Transverse colon (tissue), 4 donors: Measurements from ENCODE around the gene KRT13. TPM values are rescaled to one million over a fixed set of nuclear protein-coding genes. Genes with fewer than 3 reads are reported as not detected.
"Not testable (repeated sequence)": the region's sequence is repeated elsewhere in the genome, so short reads cannot be mapped to it uniquely, and the experiment has no call there.

ENCODE experiments used
- DNase-seq: peaks from one replicate; pipeline ENCODE4 v3.0.0-alpha.2; 2019
- H3K27ac ChIP-seq, 4 donors: fragments of 200-600 bp; sonication (generic); 2 replicates each; pipeline ENCODE4 v1.5.1; 2016 to 2018; ENCODE audit warnings: inconsistent platforms in 4 of 4
- H3K27me3 ChIP-seq: fragments of 200-600 bp; sonication (generic); 2 replicates; pipeline ENCODE4 v1.5.1; 2017; ENCODE audit warnings: inconsistent platforms
- H3K36me3 ChIP-seq, 4 donors: fragments of 200-600 bp; sonication (generic); 2 replicates each; pipeline ENCODE4 v1.5.1; 2017 to 2019; ENCODE audit warnings: inconsistent platforms in 4 of 4
- H3K4me1 ChIP-seq, 4 donors: fragments of 200-600 bp; sonication (generic); 2 replicates each; pipeline ENCODE4 v1.5.1; 2017 to 2020; ENCODE audit warnings: inconsistent platforms in 4 of 4
- H3K4me3 ChIP-seq, 4 donors: fragments of 200-600 bp; sonication (generic); 1 replicate in 1 of 4; 2 replicates in 3 of 4; pipeline versions ENCODE4 v1.5.1 to v1.6.1; 2017 to 2019; ENCODE audit warnings: inconsistent platforms in 4 of 4
- H3K9me3 ChIP-seq, 2 donors: fragments of 200-600 bp; sonication (generic); 2 replicates each; pipeline ENCODE4 v1.5.1; 2017 to 2019; ENCODE audit warnings: inconsistent platforms in 2 of 2
- CTCF ChIP-seq, 5 experiments: fragments of 200-600 bp in 3 of 5; fragments of 450-650 bp in 2 of 5; sonication (generic) in 3 of 5; IDR thresholded peaks; 1 replicate in 2 of 5; 2 replicates in 3 of 5; pipeline ENCODE4 v1.5.1; 2016 to 2017; ENCODE audit warnings: antibody characterized with exemption in 5 of 5, inconsistent platforms in 3 of 5, mild to moderate bottlenecking in 2 of 5, moderate library complexity in 1 of 5
- EP300 ChIP-seq: sonication (generic); formaldehyde crosslinking; IDR thresholded peaks from one replicate; pipeline ENCODE4 v1.6.1; 2017; ENCODE audit warnings: antibody characterized with exemption, low read depth
- POLR2A ChIP-seq: fragments of 450-650 bp; IDR thresholded peaks from one replicate; pipeline ENCODE4 v1.6.1; 2016; ENCODE audit warnings: antibody characterized with exemption, mild to moderate bottlenecking, moderate library complexity
- POLR2AphosphoS5 ChIP-seq, 3 donors: sonication (generic); formaldehyde crosslinking; IDR thresholded peaks; one replicate each; pipeline ENCODE4 v1.6.1; 2016; ENCODE audit warnings: antibody characterized with exemption in 3 of 3
- WGBS, 2 donors: methylation state at CpG; one replicate each; pipeline ENCODE4 v1.1.5; 2018; ENCODE audit warnings: low coverage in 1 of 2; 5-methylcytosine and 5-hydroxymethylcytosine counted together
- in situ Hi-C, 4 donors: fragments of 200-750 bp; cut with MboI; loops; one replicate each; pipeline versions ENCODE4 v1.15.0 to v1.15.1; 2017; ENCODE audit warnings: low sequenced_read_pairs in 3 of 4, low pct_ligation_motif_present in 1 of 4, low pct_unique_long_range_greater_than_20kb in 1 of 4
- intact Hi-C: fragments of 100-400 bp; cut with DNase I; formaldehyde crosslinking; loops from one replicate; pipeline ENCODE4 v1.15.1; 2023; ENCODE audit warnings: low total_unique reads
- total RNA-seq, 4 donors: library from RNA; depleted of rRNA; stranded (reverse); fragments of >200 nt; gene quantifications; one replicate each; pipeline ENCODE4 v1.1.0, GENCODE V29; 2016

The KRT13 gene
- total RNA-seq, 4 donors from 2014 or later, result 0.27 TPM; not detected in 3

DNA sequence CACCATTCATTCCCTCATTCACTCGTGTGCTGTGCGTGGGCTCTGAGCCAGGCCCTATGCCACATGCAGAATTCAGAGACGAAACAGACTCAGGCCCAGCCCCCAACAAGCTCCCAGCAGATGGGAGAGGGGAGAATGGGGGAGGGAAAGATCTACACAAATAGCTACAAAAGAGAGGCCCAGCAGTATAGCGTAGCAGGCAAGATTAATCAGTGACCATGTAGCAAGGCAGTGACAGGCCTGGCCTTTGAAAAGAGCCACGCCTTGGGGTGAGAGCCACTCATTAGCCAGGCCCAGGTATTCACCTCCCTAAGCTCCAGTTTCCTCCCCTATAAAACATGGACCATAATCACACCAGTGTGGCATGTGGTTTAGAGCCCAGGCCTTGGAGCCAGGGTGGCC is 39.1 kb upstream of the KRT13 start:
- Histone ChIP-seq H3K9me3 (no peaks in the 10 kb centered on the region), H3K36me3 (no peaks in the 10 kb centered on the region), H3K27me3 (no peaks in the 10 kb centered on the region), H3K27ac (peak overlapping the region; percentile 61 to 75 (median 70)), H3K4me1 (peaks cover 5 to 53% (median 39%) of the 10 kb centered on the region in 4 donors), H3K4me3 (no peak overlapping the region)
- WGBS, 2 donors, result 0 to 32% methylated on average over 1 to 5 of the region's 5 CpGs
- intact Hi-C loops, result no loop called here
- TF ChIP-seq POLR2AphosphoS5 (IDR thresholded peaks at IDR 0.05) (peak in 2 of 3 donors; percentile 6 to 34), POLR2A (no peak)
- in situ Hi-C loops, result loop anchor here in 3 of 4 donors (10.0 to 25.0 kb wide), 3 partner anchors 120 to 640 kb away; no protein-coding TSS in a partner anchor
- DNase-seq, result peak; percentile 69

DNA sequence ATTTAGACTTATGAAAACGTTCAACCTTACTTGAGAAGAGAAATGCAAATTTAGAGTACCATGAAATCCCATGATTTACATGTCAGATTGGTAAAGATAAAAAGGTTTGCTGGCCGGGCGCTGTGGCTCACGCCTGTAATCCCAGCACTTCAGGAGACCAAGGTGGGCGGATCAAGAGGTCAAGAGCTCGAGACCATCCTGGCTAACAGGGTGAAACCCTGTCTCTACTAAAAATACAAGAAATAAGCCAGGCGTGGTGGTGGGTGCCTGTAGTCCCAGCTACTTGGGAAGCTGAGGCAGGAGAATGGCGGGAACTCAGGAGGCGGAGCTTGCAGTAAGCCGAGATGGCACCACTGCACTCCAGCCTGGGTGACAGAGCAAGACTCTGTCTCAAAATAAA is 37.4 kb upstream of the KRT13 start:
- peaks cover 0 to 36% (median 23%) of the 10 kb centered on the region in 4 donors for H3K4me1 ChIP-seq
- H3K9me3 ChIP-seq, DNase-seq, H3K36me3 ChIP-seq, intact Hi-C loops, H3K27me3 ChIP-seq, H3K4me3 ChIP-seq: not testable (repeated sequence)
- peak overlapping the region; percentile 28 to 48 (median 44) for H3K27ac ChIP-seq
- WGBS, 2 donors, result 66 to 79% methylated on average over 10 of the region's 10 CpGs
- in situ Hi-C loops, result loop anchor here in 3 of 4 donors (10.0 to 25.0 kb wide), 3 partner anchors 122 to 638 kb away; no protein-coding TSS in a partner anchor

- intact Hi-C loops (no loop called here), in situ Hi-C loops (loop anchor here in 3 of 4 donors (10.0 to 25.0 kb wide), 3 partner anchors 122 to 638 kb away; no protein-coding TSS in a partner anchor)
- Histone ChIP-seq H3K27ac (peak overlapping the region; percentile 28 to 48 (median 44)), H3K27me3 (no peaks in the 10 kb centered on the region), H3K36me3 (no peaks in the 10 kb centered on the region), H3K4me3 (no peak overlapping the region), H3K9me3 (no peaks in the 10 kb centered on the region), H3K4me1 (peaks cover 0 to 32% (median 19%) of the 10 kb centered on the region in 4 donors)
- DNase-seq, result no peak
- no peak for TF ChIP-seq POLR2AphosphoS5 (IDR thresholded peaks at IDR 0.05)
- no peak for TF ChIP-seq CTCF (IDR thresholded peaks at IDR 0.05)
- WGBS, 2 donors, result 34 to 45% methylated on average over 2 of the region's 2 CpGs
Measured at GRCh38 chr17:41542357-41542756, 36.9 kb upstream of the KRT13 start.

- TF ChIP-seq POLR2A, result no peak
- TF ChIP-seq EP300, result no peak
- TF ChIP-seq POLR2AphosphoS5 (IDR thresholded peaks at IDR 0.05), result no peak
- no peak for TF ChIP-seq CTCF (IDR thresholded peaks at IDR 0.05)
- WGBS, 2 donors, result 92 to 100% methylated on average over 3 to 10 of the region's 10 CpGs
- no peak for DNase-seq
- H3K9me3 ChIP-seq, result no peaks in the 10 kb centered on the region
- H3K4me3 ChIP-seq, result no peak overlapping the region
- no peaks in the 10 kb centered on the region for H3K27me3 ChIP-seq
- in situ Hi-C loops, result loop anchor here in 3 of 4 donors (10.0 to 25.0 kb wide), 3 partner anchors 124 to 636 kb away; no protein-coding TSS in a partner anchor
- intact Hi-C loops, result no loop called here
- no peaks in the 10 kb centered on the region for H3K36me3 ChIP-seq
- H3K4me1 ChIP-seq, result peaks cover 0 to 30% (median 18%) of the 10 kb centered on the region in 4 donors
- H3K27ac ChIP-seq, result no peak overlapping the region
Measured at GRCh38 chr17:41540921-41541625, 35.7 kb upstream of the KRT13 start.

DNA sequence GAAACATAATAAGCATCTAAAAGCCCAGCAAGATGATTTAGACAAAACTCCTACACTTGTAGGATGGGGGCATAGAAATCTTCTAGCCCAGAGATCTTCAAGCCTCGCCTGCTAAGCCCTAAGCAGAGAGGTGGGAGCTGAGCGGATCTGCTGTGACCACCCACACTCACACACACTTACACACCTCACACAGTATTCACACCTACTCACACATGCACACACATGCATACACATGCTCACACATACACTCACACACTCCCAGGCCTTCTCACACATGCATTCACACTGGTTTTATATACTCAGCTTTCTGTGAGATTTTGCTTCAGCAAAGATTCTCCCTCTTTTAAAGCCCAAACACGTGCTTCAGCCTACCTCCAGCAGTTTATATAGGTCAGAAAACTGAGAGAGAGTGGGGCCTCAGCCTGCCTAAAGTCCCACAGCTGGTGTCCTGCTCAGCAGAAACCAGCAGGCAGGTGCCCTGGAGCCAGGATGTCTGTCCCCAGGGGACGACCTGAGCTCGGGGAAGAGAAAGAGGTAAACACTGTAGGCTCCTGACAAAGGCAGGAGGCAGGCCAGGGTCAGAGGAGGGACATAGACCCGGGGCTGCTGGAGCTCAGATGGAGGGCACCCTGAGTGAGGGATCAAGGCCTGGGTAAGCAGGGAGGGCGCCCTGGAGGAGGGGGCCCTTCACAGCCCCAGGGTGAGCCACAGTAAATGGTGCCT is 34.7 kb upstream of the KRT13 start:
- H3K9me3 ChIP-seq, result no peaks in the 10 kb centered on the region
- no peak overlapping the region for H3K4me3 ChIP-seq
- WGBS, 2 donors, result 52 to 65% methylated on average over 6 to 7 of the region's 7 CpGs
- H3K36me3 ChIP-seq, result no peaks in the 10 kb centered on the region
- H3K27ac ChIP-seq, result no peak overlapping the region
- H3K27me3 ChIP-seq, result no peaks in the 10 kb centered on the region
- in situ Hi-C loops, result loop anchor here in 3 of 4 donors (10.0 to 25.0 kb wide), 3 partner anchors 125 to 635 kb away; no protein-coding TSS in a partner anchor
- DNase-seq, result no peak
- peaks cover 0 to 27% (median 18%) of the 10 kb centered on the region in 4 donors for H3K4me1 ChIP-seq
- intact Hi-C loops, result no loop called here
- no peak for TF ChIP-seq POLR2A
- TF ChIP-seq POLR2AphosphoS5 (IDR thresholded peaks at IDR 0.05), result no peak
- TF ChIP-seq EP300, result no peak
- TF ChIP-seq CTCF (IDR thresholded peaks at IDR 0.05), result no peak
